ENCODE results near the gene GGNBP2. TPM values are rescaled to one million over a fixed set of nuclear protein-coding genes. Genes with fewer than 3 reads are reported as not detected.

GGNBP2 gene
- total RNA-seq, 1 donor from 2014 or later: 41.7 TPM

DNA sequence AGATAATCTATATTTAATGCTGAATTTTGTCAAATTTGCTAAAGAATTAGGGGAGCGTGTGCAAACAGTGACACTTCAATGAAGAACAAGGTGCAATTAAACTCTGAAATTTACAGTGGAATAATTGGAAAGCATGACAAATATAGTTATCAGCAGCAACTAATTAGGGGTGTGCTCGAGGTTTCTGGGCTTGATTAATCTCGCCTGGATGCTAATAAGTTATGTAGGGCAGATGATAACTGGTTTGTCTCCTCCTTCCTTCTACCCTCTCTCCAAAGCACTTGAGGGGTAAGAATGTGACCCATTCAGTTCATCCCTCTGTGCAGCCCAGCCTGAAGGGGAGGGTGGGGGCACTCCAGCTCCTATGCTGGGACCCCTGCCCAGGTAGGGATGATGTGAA lies 78.6 kb downstream of the GGNBP2 start:
- intact Hi-C loops (cut with micrococcal nuclease): loop anchor here (10.0 kb wide), 1 partner anchor 422 kb away; no protein-coding TSS in a partner anchor
- no peak overlapping the region for H3K27ac ChIP-seq (replicated peaks)
- no peaks in the 10 kb centered on the region for H3K4me1 ChIP-seq
- H3K27me3 ChIP-seq (ENCODE audit: low read depth): peaks cover 5% of the 10 kb centered on the region
- no peak overlapping the region for H3K4me3 ChIP-seq
- H3K36me3 ChIP-seq: no peaks in the 10 kb centered on the region
- DNase-seq: no peak
- TF ChIP-seq, protein P1, sequence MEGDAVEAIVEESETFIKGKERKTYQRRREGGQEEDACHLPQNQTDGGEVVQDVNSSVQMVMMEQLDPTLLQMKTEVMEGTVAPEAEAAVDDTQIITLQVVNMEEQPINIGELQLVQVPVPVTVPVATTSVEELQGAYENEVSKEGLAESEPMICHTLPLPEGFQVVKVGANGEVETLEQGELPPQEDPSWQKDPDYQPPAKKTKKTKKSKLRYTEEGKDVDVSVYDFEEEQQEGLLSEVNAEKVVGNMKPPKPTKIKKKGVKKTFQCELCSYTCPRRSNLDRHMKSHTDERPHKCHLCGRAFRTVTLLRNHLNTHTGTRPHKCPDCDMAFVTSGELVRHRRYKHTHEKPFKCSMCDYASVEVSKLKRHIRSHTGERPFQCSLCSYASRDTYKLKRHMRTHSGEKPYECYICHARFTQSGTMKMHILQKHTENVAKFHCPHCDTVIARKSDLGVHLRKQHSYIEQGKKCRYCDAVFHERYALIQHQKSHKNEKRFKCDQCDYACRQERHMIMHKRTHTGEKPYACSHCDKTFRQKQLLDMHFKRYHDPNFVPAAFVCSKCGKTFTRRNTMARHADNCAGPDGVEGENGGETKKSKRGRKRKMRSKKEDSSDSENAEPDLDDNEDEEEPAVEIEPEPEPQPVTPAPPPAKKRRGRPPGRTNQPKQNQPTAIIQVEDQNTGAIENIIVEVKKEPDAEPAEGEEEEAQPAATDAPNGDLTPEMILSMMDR (IDR thresholded peaks at IDR 0.05; ENCODE audit: borderline replicate concordance): no peak
- no peaks in the 10 kb centered on the region for H3K9me3 ChIP-seq (replicated peaks)

DNA sequence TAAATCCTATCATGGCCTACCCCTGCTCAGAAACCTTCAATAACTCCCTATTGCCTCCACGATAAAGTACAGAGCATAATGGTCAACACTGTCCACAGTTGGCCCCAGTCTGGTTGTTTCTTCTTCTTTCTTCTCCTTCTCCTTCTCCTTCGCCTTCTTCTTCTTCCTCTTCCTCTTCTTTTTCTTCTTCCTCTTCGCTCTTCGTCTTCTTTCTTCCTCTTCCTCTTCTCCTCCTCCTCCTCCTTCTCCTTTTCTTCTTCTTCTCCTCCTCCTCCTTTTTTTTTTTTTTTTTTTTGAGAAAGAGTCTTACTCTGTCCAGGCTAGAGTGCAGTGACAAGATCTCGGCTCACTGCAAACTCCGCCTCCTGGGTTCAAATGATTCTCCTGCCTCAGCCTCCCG lies 80.5 kb downstream of the GGNBP2 start:
- Histone ChIP-seq H3K9me3 (replicated peaks) (no peaks in the 10 kb centered on the region), H3K4me1 (peaks cover 6% of the 10 kb centered on the region), H3K27ac (replicated peaks) (no peak overlapping the region), H3K4me3 (no peak overlapping the region), H3K36me3 (no peaks in the 10 kb centered on the region), H3K27me3 (ENCODE audit: low read depth) (no peaks in the 10 kb centered on the region)
- intact Hi-C loops (cut with micrococcal nuclease): loop anchor here (10.0 kb wide), 1 partner anchor 420 kb away; no protein-coding TSS in a partner anchor
- no peak for DNase-seq
- TF ChIP-seq, protein P1 (IDR thresholded peaks at IDR 0.05; ENCODE audit: borderline replicate concordance): no peak

DNA sequence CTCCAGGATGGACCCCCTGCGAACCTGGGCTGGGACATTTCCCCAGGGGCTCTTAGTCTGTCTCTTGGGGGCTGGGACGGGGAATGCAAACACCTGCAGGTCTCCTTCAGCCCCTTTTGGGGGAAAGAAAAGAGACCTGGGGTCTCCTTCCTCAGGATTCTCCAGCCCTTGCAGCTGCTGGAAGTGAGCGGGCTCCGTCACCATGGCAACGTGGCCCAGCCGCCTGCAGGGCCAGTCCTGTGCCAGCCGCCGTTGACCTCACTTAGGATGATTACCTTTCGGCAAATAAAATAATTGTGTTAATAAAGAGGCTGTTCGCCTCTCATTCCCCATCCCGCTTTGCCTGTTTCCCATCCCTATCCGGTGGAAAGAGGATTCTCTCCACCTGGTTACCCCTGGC lies 82.4 kb downstream of the GGNBP2 start:
- no peak overlapping the region for H3K27ac ChIP-seq (replicated peaks)
- no peak for DNase-seq
- H3K4me1 ChIP-seq: peaks cover 6% of the 10 kb centered on the region
- intact Hi-C loops (cut with micrococcal nuclease): loop anchor here (10.0 kb wide), 1 partner anchor 418 kb away; no protein-coding TSS in a partner anchor
- TF ChIP-seq, protein P1 (IDR thresholded peaks at IDR 0.05; ENCODE audit: borderline replicate concordance): no peak
- no peak overlapping the region for H3K4me3 ChIP-seq
- H3K36me3 ChIP-seq: no peaks in the 10 kb centered on the region
- H3K27me3 ChIP-seq (ENCODE audit: low read depth): peaks cover 16% of the 10 kb centered on the region
- no peaks in the 10 kb centered on the region for H3K9me3 ChIP-seq (replicated peaks)

DNA sequence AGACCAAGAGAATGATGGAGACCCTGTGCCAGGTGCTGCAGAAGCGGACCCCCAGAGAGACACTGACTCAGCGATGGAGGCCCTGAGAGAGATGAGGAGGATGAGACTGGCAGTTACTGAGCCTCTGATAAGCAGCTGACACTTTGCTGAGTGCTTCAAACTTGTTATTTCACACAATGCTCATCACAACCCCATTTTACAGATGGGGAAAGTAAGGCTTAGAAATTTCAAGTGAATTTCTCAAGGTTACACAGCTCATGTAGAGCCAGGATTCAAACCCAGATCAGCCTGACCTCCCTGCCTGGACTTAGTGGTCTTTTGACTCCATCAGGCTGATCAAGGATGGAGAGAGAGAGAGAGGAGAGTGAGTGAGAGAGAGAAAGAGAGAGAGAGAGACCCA lies 83.9 kb downstream of the GGNBP2 start:
- Histone ChIP-seq H3K27me3 (ENCODE audit: low read depth) (peaks cover 31% of the 10 kb centered on the region), H3K4me1 (peaks cover 13% of the 10 kb centered on the region), H3K36me3 (no peaks in the 10 kb centered on the region), H3K9me3 (replicated peaks) (no peaks in the 10 kb centered on the region), H3K4me3 (no peak overlapping the region), H3K27ac (replicated peaks) (no peak overlapping the region)
- intact Hi-C loops (cut with micrococcal nuclease): loop anchor here (10.0 kb wide), 1 partner anchor 416 kb away; no protein-coding TSS in a partner anchor
- DNase-seq: no peak
- TF ChIP-seq, protein P1 (IDR thresholded peaks at IDR 0.05; ENCODE audit: borderline replicate concordance): no peak

DNA sequence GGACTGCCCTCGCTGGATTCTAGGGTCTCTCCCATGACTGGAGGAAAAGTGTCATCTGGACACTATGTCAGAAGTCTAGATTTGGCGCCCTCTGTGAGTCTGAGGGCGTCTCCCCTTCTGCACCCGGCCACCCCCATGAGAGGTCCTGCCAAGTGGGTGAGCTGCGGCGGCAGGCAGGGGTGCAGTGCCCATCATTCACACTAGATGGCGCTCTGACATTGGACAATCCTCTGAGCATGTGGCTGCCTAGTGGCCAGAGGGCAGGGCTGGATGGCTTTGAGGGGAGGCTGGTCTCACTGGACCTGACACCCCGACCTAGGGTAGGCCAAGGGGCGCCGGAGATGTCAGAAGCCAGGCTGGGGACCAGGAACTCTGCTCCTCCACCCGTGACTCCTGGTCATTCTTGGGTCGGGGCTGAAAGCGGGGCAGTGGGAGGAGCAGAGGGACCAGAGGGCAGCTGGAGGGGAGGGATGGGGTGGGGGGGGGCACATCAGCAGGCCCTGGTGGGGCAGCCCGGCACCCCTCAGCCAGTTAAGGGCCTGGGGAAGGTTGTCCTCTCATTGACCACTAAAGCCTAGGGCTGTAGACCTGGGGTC lies 84.6 kb downstream of the GGNBP2 start:
- H3K4me1 ChIP-seq: peaks cover 17% of the 10 kb centered on the region
- intact Hi-C loops (cut with micrococcal nuclease): loop anchor here (10.0 kb wide), 1 partner anchor 415 kb away; no protein-coding TSS in a partner anchor
- peak; percentile 66 for DNase-seq
- no peak overlapping the region for H3K27ac ChIP-seq (replicated peaks)
- no peaks in the 10 kb centered on the region for H3K9me3 ChIP-seq (replicated peaks)
- no peak overlapping the region for H3K4me3 ChIP-seq
- H3K36me3 ChIP-seq: no peaks in the 10 kb centered on the region
- peaks cover 39% of the 10 kb centered on the region for H3K27me3 ChIP-seq (ENCODE audit: low read depth)
- TF ChIP-seq, protein P1 (IDR thresholded peaks at IDR 0.05; ENCODE audit: borderline replicate concordance): peak; percentile 100
